Measurements from ENCODE around the gene NUDT17. TPM values are rescaled to one million over a fixed set of nuclear protein-coding genes. Genes with fewer than 3 reads are reported as not detected.
A peak's percentile ranks its signal among the peaks of the same experiment; 100 is the strongest.

The NUDT17 gene
- total and polyA plus RNA-seq, 2 of the 4 experiments (the other 2 are of a cell fraction), result 2.3 to 2.8 TPM

DNA sequence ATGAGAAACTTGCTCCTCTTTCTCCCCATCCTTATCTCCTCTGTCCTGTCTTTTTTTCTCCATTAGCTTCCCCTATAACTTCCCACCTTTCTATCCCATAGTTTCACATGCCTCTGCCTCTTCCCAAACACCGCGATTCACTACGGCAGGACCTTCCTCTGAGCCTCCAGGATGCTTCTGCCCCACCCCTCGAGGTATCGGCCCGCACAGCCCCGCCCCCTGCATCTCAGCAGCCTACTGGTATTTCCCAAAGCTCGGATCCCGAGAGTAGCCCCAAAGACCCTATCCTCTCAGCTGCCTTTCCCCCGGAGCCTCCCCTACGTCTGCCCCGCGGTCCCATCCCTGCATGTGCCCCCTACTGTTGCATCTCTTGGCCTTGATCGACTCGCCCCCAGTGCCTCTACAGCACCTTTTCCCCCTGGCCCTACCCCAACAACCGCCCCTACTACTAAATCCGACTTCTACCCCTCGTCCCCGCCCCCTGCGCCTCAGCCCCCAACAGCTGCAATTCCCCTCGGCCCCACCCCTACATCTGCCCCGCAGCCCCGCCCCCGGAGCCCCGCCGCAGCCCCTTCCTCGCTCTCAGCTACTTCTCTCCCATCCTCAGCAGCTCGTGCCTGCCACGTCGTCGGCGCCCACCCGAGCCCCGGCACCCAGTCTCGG, 12.9 kb downstream of the NUDT17 start:
- H4K5ac ChIP-seq (ENCODE audit: low read depth, low read length), result peak overlapping the region; percentile 76
- peak overlapping the region; percentile 100 for H2AFZ ChIP-seq (replicated peaks; ENCODE audit: low read length, poor library complexity)
- BruUV-seq (replicated peaks), result no TSS peak
- peak overlapping the region; percentile 39 for H3K23ac ChIP-seq (ENCODE audit: low read depth, low read length)
- H3K27ac ChIP-seq (ENCODE audit: insufficient read depth, low read length), result peak overlapping the region; percentile 96
- H3K9me3 ChIP-seq (ENCODE audit: control insufficient read depth, insufficient read depth, low read length), result no peaks in the 10 kb centered on the region
- ChIA-PET CTCF (interaction anchor here (0.6 to 2.3 kb wide), 10 partner anchors 8 to 149 kb away, joined by 3 to 13 read pairs (median 5); partner anchors contain the start of genes LIX1L and NUDT17), POLR2A (ENCODE audit: unreplicated experiment) (interaction anchor here (1.1 to 1.7 kb wide), 4 partner anchors 9 to 100 kb away, joined by 3 to 8 read pairs (median 5); partner anchors contain the start of gene LIX1L)
- H3K9ac ChIP-seq (ENCODE audit: low read depth, low read length), result peak overlapping the region; percentile 93
- peak overlapping the region; percentile 80; the same call in 1 of the 2 replicates for H3K56ac ChIP-seq (ENCODE audit: extremely low read depth, insufficient read depth, low read length)
- peak overlapping the region; percentile 86; the same call in 1 of the 2 replicates for H3K18ac ChIP-seq (ENCODE audit: low read depth, low read length)
- H3K14ac ChIP-seq (replicated peaks; ENCODE audit: low read depth, low read length), result peak overlapping the region; percentile 96
- whole genome bisulfite sequencing, 2 experiments (ENCODE audit: extremely low coverage in 2 of 2, insufficient read length in 1 of 2), result 2% methylated on average over 10 of the region's 35 CpGs; no CpG with 5 or more reads in 1 of the 2 experiments
- peaks cover 16% of the 10 kb centered on the region for H3K9me1 ChIP-seq (ENCODE audit: insufficient read depth, low read length)
- H3K27me3 ChIP-seq (ENCODE audit: control insufficient read depth, insufficient read depth, low read length), result no peaks in the 10 kb centered on the region
- peaks cover 3% of the 10 kb centered on the region for H3K4me1 ChIP-seq (ENCODE audit: control insufficient read depth, insufficient read depth, low read length)
- peaks cover 31% of the 10 kb centered on the region for H3K36me3 ChIP-seq (ENCODE audit: control insufficient read depth, insufficient read depth, low read length)
- intact Hi-C loops (cut with micrococcal nuclease) (loop anchor here (5.0 kb wide), 1 partner anchor 99 kb away; the partner anchor contains the start of gene LIX1L), in situ Hi-C loops (cut with MboI; ENCODE audit: low sequenced_read_pairs) (no loop called here), dilution Hi-C loops (cut with HindIII; ENCODE audit: low sequenced_read_pairs, unreplicated experiment) (no loop called here)
- peaks cover 19 to 50% of the 10 kb centered on the region in 2 experiments for H3K79me1 ChIP-seq (ENCODE audit: low read depth in 1 of 2, low read length in 2 of 2)
- DNase-seq (peak; percentile 19), ATAC-seq (ENCODE audit: low read depth) (peak; percentile 36)
- peaks cover 16% of the 10 kb centered on the region; the same call in 1 of the 2 replicates for H4K20me1 ChIP-seq (ENCODE audit: insufficient read depth, low read length)
- peak overlapping the region; percentile 89; the same call in 1 of the 3 replicates for H2BK15ac ChIP-seq (ENCODE audit: low read depth, low read length)
- peak overlapping the region; percentile 69 to 87 for H4K8ac ChIP-seq (ENCODE audit: low read depth in 2 of 2, low read length in 2 of 2)
- H3K4ac ChIP-seq (ENCODE audit: low read depth, low read length), result peak overlapping the region; percentile 95
- H3K4me2 ChIP-seq (ENCODE audit: low read depth, low read length), result peak overlapping the region; percentile 68
- H2BK5ac ChIP-seq (ENCODE audit: low read depth, low read length, poor library complexity, severe bottlenecking), result peak overlapping the region; percentile 97
- no peak overlapping the region for H2BK20ac ChIP-seq (ENCODE audit: low read depth, low read length)
- peak overlapping the region; percentile 84 for H3K4me3 ChIP-seq (ENCODE audit: insufficient read depth, low read depth, low read length)
- peak overlapping the region; percentile 79 for H2AK5ac ChIP-seq (ENCODE audit: low read depth, low read length)
- peak overlapping the region; percentile 92 for H2BK120ac ChIP-seq (ENCODE audit: low read depth, low read length)
- H2AK9ac ChIP-seq (replicated peaks; ENCODE audit: low read depth, low read length, poor library complexity), result peak overlapping the region; percentile 96
- peak overlapping the region; percentile 93; the same call in 1 of the 2 replicates for H4K91ac ChIP-seq (ENCODE audit: insufficient read depth, low read depth, low read length)
- TF ChIP-seq, protein P1, sequence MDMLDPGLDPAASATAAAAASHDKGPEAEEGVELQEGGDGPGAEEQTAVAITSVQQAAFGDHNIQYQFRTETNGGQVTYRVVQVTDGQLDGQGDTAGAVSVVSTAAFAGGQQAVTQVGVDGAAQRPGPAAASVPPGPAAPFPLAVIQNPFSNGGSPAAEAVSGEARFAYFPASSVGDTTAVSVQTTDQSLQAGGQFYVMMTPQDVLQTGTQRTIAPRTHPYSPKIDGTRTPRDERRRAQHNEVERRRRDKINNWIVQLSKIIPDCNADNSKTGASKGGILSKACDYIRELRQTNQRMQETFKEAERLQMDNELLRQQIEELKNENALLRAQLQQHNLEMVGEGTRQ (IDR thresholded peaks at IDR 0.05; ENCODE audit: low read depth, low read length), result no peak
- no peak for TF ChIP-seq MAZ (IDR thresholded peaks at IDR 0.05; ENCODE audit: borderline replicate concordance, low read depth, low read length)
- TF ChIP-seq NFE2L2 (IDR thresholded peaks at IDR 0.05; ENCODE audit: low read depth, low read length), result no peak
- TF ChIP-seq FOS (IDR thresholded peaks at IDR 0.05; ENCODE audit: low read depth, low read length), result no peak
- TF ChIP-seq RAD21 (IDR thresholded peaks at IDR 0.05; ENCODE audit: low read length), result no peak
- TF ChIP-seq RFX5 (IDR thresholded peaks at IDR 0.05; ENCODE audit: low read depth, low read length), result no peak
- TF ChIP-seq BHLHE40 (IDR thresholded peaks at IDR 0.05; ENCODE audit: low read depth, low read length), result no peak
- TF ChIP-seq MAFK (IDR thresholded peaks at IDR 0.05; ENCODE audit: low read depth, low read length), result no peak
- TF ChIP-seq CEBPB (IDR thresholded peaks at IDR 0.05; ENCODE audit: low read depth, low read length), result no peak
- TF ChIP-seq RCOR1 (IDR thresholded peaks at IDR 0.05; ENCODE audit: insufficient replicate concordance, low read length), result no peak
- TF ChIP-seq, protein P2, sequence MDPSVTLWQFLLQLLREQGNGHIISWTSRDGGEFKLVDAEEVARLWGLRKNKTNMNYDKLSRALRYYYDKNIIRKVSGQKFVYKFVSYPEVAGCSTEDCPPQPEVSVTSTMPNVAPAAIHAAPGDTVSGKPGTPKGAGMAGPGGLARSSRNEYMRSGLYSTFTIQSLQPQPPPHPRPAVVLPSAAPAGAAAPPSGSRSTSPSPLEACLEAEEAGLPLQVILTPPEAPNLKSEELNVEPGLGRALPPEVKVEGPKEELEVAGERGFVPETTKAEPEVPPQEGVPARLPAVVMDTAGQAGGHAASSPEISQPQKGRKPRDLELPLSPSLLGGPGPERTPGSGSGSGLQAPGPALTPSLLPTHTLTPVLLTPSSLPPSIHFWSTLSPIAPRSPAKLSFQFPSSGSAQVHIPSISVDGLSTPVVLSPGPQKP (IDR thresholded peaks at IDR 0.05; ENCODE audit: borderline replicate concordance, low read depth, low read length), result no peak
- TF ChIP-seq CHD1 (IDR thresholded peaks at IDR 0.05; ENCODE audit: low read depth, low read length), result no peak
- TF ChIP-seq, protein P3, sequence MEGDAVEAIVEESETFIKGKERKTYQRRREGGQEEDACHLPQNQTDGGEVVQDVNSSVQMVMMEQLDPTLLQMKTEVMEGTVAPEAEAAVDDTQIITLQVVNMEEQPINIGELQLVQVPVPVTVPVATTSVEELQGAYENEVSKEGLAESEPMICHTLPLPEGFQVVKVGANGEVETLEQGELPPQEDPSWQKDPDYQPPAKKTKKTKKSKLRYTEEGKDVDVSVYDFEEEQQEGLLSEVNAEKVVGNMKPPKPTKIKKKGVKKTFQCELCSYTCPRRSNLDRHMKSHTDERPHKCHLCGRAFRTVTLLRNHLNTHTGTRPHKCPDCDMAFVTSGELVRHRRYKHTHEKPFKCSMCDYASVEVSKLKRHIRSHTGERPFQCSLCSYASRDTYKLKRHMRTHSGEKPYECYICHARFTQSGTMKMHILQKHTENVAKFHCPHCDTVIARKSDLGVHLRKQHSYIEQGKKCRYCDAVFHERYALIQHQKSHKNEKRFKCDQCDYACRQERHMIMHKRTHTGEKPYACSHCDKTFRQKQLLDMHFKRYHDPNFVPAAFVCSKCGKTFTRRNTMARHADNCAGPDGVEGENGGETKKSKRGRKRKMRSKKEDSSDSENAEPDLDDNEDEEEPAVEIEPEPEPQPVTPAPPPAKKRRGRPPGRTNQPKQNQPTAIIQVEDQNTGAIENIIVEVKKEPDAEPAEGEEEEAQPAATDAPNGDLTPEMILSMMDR (conservative IDR thresholded peaks at IDR 0.05; ENCODE audit: low read depth, low read length), result no peak
- TF ChIP-seq MXI1 (IDR thresholded peaks at IDR 0.05; ENCODE audit: borderline replicate concordance, low read depth, low read length), result no peak
